Activated CD8-positive, alpha-beta T cell treated with anti-CD3 and anti-CD28 coated beads, Interleukin-2, amount 10 ng/mL, durations not matched to agents 7 days and 5 days (primary cell): ENCODE data around the gene AMMECR1. TPM values are rescaled to one million over a fixed set of nuclear protein-coding genes. Genes with fewer than 3 reads are reported as not detected.

Source experiments
- ATAC-seq: fragments of 150-1000 bp; cut with Tn5 transposase; one replicate; pipeline ENCODE4 v1.10.0; 2021; ENCODE audit warnings: moderate library complexity
- CTCF ChIA-PET: fragments of 350-600 bp; sonication (Branson Sonifier 250); formaldehyde crosslinking; loops from one replicate; lab custom pipeline; 2021; ENCODE audit warnings: antibody characterized with exemption; lab: Charles Lee
- POLR2A ChIA-PET: fragments of 350-600 bp; sonication (Branson Sonifier 250); formaldehyde crosslinking; loops from one replicate; lab custom pipeline; 2021; ENCODE audit warnings: antibody characterized with exemption; lab: Charles Lee
- DNase-seq: peaks from one replicate; pipeline ENCODE4 v3.0.0-alpha.2; 2020
- H3K27ac Mint-ChIP-seq: one replicate; pipeline ENCODE4 v1.8.0; 2021; ENCODE audit warnings: mild to moderate bottlenecking, mixed read lengths
- H3K27me3 Mint-ChIP-seq: one replicate; pipeline ENCODE4 v1.8.0; 2021; ENCODE audit warnings: low read depth, mixed read lengths
- H3K36me3 Mint-ChIP-seq: one replicate; pipeline ENCODE4 v1.8.0; 2021; ENCODE audit warnings: low read depth, mixed read lengths
- H3K4me1 Mint-ChIP-seq: one replicate; pipeline ENCODE4 v1.8.0; 2021; ENCODE audit warnings: low read depth, mixed read lengths
- H3K4me3 Mint-ChIP-seq: one replicate; pipeline ENCODE4 v1.8.0; 2021; ENCODE audit warnings: mild to moderate bottlenecking, mixed read lengths
- H3K9me3 Mint-ChIP-seq: one replicate; pipeline ENCODE4 v1.8.0; 2022; ENCODE audit warnings: mixed read lengths; ENCODE audit not compliant: insufficient read depth
- total RNA-seq, 2 experiments: library from RNA; stranded (reverse); gene quantifications; one replicate each; pipeline ENCODE4 v1.2.3, GENCODE V29; 2021

Gene AMMECR1
- total RNA-seq, 2 experiments from 2014 or later: 7.3 to 7.5 TPM

GRCh38 chrX:110175696-110176095 lies 142.2 kb downstream of the AMMECR1 start:
- ChIA-PET CTCF (no interaction called here), POLR2A (no interaction called here)
- Mint-ChIP-seq H3K27me3 (no peaks in the 10 kb centered on the region), H3K4me3 (no peak overlapping the region), H3K4me1 (no peaks in the 10 kb centered on the region), H3K9me3 (no peaks in the 10 kb centered on the region), H3K27ac (no peak overlapping the region), H3K36me3 (peaks cover 2% of the 10 kb centered on the region)
- DNase-seq (no peak), ATAC-seq (no peak)

DNA sequence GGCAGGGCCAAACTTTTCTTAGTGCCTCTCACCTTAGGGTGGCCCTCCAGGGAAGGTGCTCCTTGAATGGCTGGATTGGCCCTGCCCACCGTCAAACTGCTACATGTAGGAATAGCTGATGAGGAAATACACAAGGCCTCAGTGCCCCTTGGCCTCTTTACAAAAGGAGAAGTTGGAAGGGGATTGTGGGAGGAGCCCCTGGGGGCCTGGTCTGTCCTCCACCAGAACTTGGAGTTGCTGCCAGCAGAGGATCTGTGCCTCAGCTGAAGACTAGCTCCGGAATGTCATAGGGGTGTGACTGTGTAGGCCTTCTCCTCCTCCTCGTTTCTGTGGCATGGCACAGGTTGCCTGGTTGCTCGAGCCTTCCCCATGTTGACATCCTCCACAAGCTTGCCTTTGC lies 142.7 kb downstream of the AMMECR1 start:
- H3K9me3 Mint-ChIP-seq: no peaks in the 10 kb centered on the region
- no peaks in the 10 kb centered on the region for H3K4me1 Mint-ChIP-seq
- CTCF ChIA-PET: no interaction called here
- no peaks in the 10 kb centered on the region for H3K27me3 Mint-ChIP-seq
- H3K36me3 Mint-ChIP-seq: peaks cover 2% of the 10 kb centered on the region
- no peak for DNase-seq
- H3K4me3 Mint-ChIP-seq: no peak overlapping the region
- no peak for ATAC-seq
- no peak overlapping the region for H3K27ac Mint-ChIP-seq
- POLR2A ChIA-PET: no interaction called here

- ChIA-PET CTCF (interaction anchor here (1.6 kb wide), 1 partner anchor 27 kb away, joined by 5 read pairs; no protein-coding TSS in a partner anchor), POLR2A (no interaction called here)
- no peak for ATAC-seq
- no peak for DNase-seq
- Mint-ChIP-seq H3K27ac (no peak overlapping the region), H3K9me3 (no peaks in the 10 kb centered on the region), H3K36me3 (peaks cover 2% of the 10 kb centered on the region), H3K4me1 (no peaks in the 10 kb centered on the region), H3K4me3 (no peak overlapping the region), H3K27me3 (no peaks in the 10 kb centered on the region)
These were observed 144.4 kb downstream of the AMMECR1 start for GRCh38 chrX:110173192-110174175.

- Mint-ChIP-seq H3K27me3 (no peaks in the 10 kb centered on the region), H3K4me3 (no peak overlapping the region), H3K36me3 (peaks cover 2% of the 10 kb centered on the region), H3K27ac (no peak overlapping the region), H3K9me3 (no peaks in the 10 kb centered on the region), H3K4me1 (no peaks in the 10 kb centered on the region)
- CTCF ChIA-PET: interaction anchor here (1.6 kb wide), 1 partner anchor 26 kb away, joined by 5 read pairs; no protein-coding TSS in a partner anchor
- POLR2A ChIA-PET: no interaction called here
- DNase-seq: no peak
- ATAC-seq: no peak
These were observed 145.7 kb downstream of the AMMECR1 start for GRCh38 chrX:110172215-110172614.

DNA sequence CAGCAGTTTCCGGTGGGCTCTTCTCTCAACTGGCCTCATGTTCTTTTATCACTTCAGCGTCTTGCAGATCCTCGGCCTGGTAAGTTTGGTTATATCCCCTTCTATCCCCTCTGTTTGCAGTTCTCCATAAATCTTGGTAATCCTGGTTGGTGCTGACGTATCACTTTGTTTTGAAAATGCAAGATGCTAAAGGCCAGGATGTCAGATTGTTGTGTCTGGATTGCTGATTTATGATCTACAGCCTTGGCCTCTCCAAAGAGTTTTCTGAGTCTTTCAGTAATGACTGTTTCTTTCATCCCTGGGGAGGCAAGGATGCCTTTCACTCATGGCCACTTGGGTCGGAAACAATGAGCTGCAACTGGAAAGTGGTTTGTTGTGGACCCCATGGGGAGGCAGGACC lies 146.4 kb downstream of the AMMECR1 start:
- no peak for ATAC-seq
- CTCF ChIA-PET: interaction anchor here (1.6 to 2.0 kb wide), 2 partner anchors 11 to 25 kb away, joined by 5 read pairs; no protein-coding TSS in a partner anchor
- H3K27me3 Mint-ChIP-seq: no peaks in the 10 kb centered on the region
- no peak for DNase-seq
- no peak overlapping the region for H3K4me3 Mint-ChIP-seq
- H3K4me1 Mint-ChIP-seq: no peaks in the 10 kb centered on the region
- no peak overlapping the region for H3K27ac Mint-ChIP-seq
- H3K36me3 Mint-ChIP-seq: peaks cover 2% of the 10 kb centered on the region
- no peaks in the 10 kb centered on the region for H3K9me3 Mint-ChIP-seq
- POLR2A ChIA-PET: no interaction called here

- ChIA-PET POLR2A (no interaction called here), CTCF (interaction anchor here (1.2 to 2.0 kb wide), 2 partner anchors 9 to 241 kb away, joined by 4 to 5 read pairs; no protein-coding TSS in a partner anchor)
- Mint-ChIP-seq H3K4me1 (no peaks in the 10 kb centered on the region), H3K9me3 (no peaks in the 10 kb centered on the region), H3K27ac (no peak overlapping the region), H3K4me3 (no peak overlapping the region), H3K27me3 (no peaks in the 10 kb centered on the region), H3K36me3 (peaks cover 2% of the 10 kb centered on the region)
- ATAC-seq: no peak
- no peak for DNase-seq
These were observed 147.9 kb downstream of the AMMECR1 start for GRCh38 chrX:110170029-110170428.

DNA sequence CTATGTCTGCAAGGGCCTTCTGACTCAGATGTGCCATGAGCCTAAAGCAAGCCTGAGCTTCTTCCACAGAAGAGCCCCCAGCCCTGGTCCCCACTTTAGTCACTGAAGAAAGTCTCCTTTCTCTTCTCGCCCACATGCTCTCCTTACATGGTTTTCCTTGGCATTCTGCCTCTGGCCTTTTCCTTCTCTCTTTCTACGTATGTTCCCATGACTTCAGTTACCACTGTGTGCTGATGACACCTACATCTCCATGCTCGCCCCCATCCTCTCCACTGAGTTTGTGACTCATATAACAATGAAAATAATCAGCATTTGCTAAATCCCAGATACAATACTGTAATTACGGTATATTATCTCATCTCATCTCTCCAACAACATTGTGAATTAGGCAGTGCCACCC lies 149.3 kb downstream of the AMMECR1 start:
- Mint-ChIP-seq H3K36me3 (peaks cover under 1% of the 10 kb centered on the region), H3K4me3 (no peak overlapping the region), H3K9me3 (no peaks in the 10 kb centered on the region), H3K27me3 (no peaks in the 10 kb centered on the region), H3K27ac (no peak overlapping the region), H3K4me1 (no peaks in the 10 kb centered on the region)
- POLR2A ChIA-PET: no interaction called here
- CTCF ChIA-PET: interaction anchor here (0.8 to 2.1 kb wide), 5 partner anchors 11 to 244 kb away, joined by 3 to 9 read pairs (median 4); no protein-coding TSS in a partner anchor
- DNase-seq (no peak), ATAC-seq (no peak)

- no peaks in the 10 kb centered on the region for H3K4me1 Mint-ChIP-seq
- ATAC-seq (peak; percentile 47), DNase-seq (peak; percentile 47)
- no peaks in the 10 kb centered on the region for H3K9me3 Mint-ChIP-seq
- no peak overlapping the region for H3K27ac Mint-ChIP-seq
- POLR2A ChIA-PET: no interaction called here
- no peaks in the 10 kb centered on the region for H3K27me3 Mint-ChIP-seq
- CTCF ChIA-PET: interaction anchor here (0.6 to 2.1 kb wide), 8 partner anchors 11 to 245 kb away, joined by 3 to 9 read pairs (median 3); no protein-coding TSS in a partner anchor
- H3K36me3 Mint-ChIP-seq: no peaks in the 10 kb centered on the region
- H3K4me3 Mint-ChIP-seq: no peak overlapping the region
These were observed 149.9 kb downstream of the AMMECR1 start for GRCh38 chrX:110167952-110168451.

GRCh38 chrX:110163488-110163887 lies 154.4 kb downstream of the AMMECR1 start:
- Mint-ChIP-seq H3K27ac (no peak overlapping the region), H3K36me3 (no peaks in the 10 kb centered on the region), H3K27me3 (no peaks in the 10 kb centered on the region), H3K4me1 (peaks cover 12% of the 10 kb centered on the region), H3K9me3 (no peaks in the 10 kb centered on the region), H3K4me3 (no peak overlapping the region)
- DNase-seq: no peak
- POLR2A ChIA-PET: no interaction called here
- CTCF ChIA-PET: interaction anchor here (1.1 to 10.5 kb wide), 2 partner anchors 16 to 245 kb away, joined by 3 to 79 read pairs; no protein-coding TSS in a partner anchor
- no peak for ATAC-seq

DNA sequence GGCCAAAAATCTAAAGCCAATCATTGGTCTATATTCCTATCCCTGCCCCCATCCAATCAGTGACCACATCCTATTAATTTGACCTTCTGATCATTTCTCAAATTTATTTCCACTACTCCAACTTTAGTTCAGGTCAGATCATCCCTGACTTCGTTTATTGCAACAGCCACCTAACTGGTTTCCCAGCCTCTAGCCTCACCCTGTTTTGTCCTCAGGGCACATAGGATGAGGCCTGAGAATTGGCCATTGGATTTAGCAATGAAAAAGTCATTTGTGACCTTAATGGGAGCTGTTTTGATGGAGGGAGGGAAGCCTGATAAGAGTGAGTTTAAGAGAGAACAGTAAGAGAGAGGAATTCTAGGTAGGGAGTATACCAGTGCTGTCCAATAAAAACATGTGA lies 155.0 kb downstream of the AMMECR1 start:
- ChIA-PET CTCF (interaction anchor here (1.1 to 10.5 kb wide), 3 partner anchors 15 to 247 kb away, joined by 3 to 162 read pairs (median 79); no protein-coding TSS in a partner anchor), POLR2A (no interaction called here)
- DNase-seq: no peak
- H3K36me3 Mint-ChIP-seq: no peaks in the 10 kb centered on the region
- H3K4me3 Mint-ChIP-seq: no peak overlapping the region
- no peaks in the 10 kb centered on the region for H3K9me3 Mint-ChIP-seq
- H3K4me1 Mint-ChIP-seq: peaks cover 12% of the 10 kb centered on the region
- no peak overlapping the region for H3K27ac Mint-ChIP-seq
- H3K27me3 Mint-ChIP-seq: no peaks in the 10 kb centered on the region
- no peak for ATAC-seq

- Mint-ChIP-seq H3K4me1 (peaks cover 12% of the 10 kb centered on the region), H3K9me3 (no peaks in the 10 kb centered on the region), H3K36me3 (no peaks in the 10 kb centered on the region), H3K27me3 (no peaks in the 10 kb centered on the region), H3K4me3 (no peak overlapping the region), H3K27ac (no peak overlapping the region)
- DNase-seq: no peak
- no peak for ATAC-seq
- POLR2A ChIA-PET: no interaction called here
- CTCF ChIA-PET: interaction anchor here (1.9 to 10.5 kb wide), 3 partner anchors 14 to 248 kb away, joined by 8 to 162 read pairs (median 79); no protein-coding TSS in a partner anchor
These were observed 155.8 kb downstream of the AMMECR1 start for GRCh38 chrX:110162131-110162530.
